Activated naive CD4-positive, alpha-beta T cell treated with anti-CD3 and anti-CD28 coated beads, Interleukin-2, amount 10 ng/mL, durations not matched to agents 7 days and 5 days (primary cell): ENCODE results near the gene KLHL21.

Experiments
- CTCF ChIA-PET: fragments of 350-600 bp; sonication (Branson Sonifier 250); formaldehyde crosslinking; loops from one replicate; lab custom pipeline; 2021; ENCODE audit warnings: antibody characterized with exemption; lab: Charles Lee
- DNase-seq: peaks from one replicate; pipeline ENCODE4 v3.0.0-alpha.2; 2020
- H3K27ac Mint-ChIP-seq: one replicate; pipeline ENCODE4 v1.8.0; 2021; ENCODE audit warnings: mild to moderate bottlenecking, moderate library complexity, mixed read lengths
- H3K27me3 Mint-ChIP-seq: one replicate; pipeline ENCODE4 v1.8.0; 2021; ENCODE audit warnings: mild to moderate bottlenecking, mixed read lengths
- H3K36me3 Mint-ChIP-seq: one replicate; pipeline ENCODE4 v1.8.0; 2021; ENCODE audit warnings: mixed read lengths
- H3K4me1 Mint-ChIP-seq: one replicate; pipeline ENCODE4 v1.8.0; 2021; ENCODE audit warnings: mixed read lengths
- H3K4me3 Mint-ChIP-seq: one replicate; pipeline ENCODE4 v1.8.0; 2021; ENCODE audit warnings: mild to moderate bottlenecking, moderate library complexity, mixed read lengths
- H3K9me3 Mint-ChIP-seq: one replicate; pipeline ENCODE4 v1.8.0; 2021; ENCODE audit warnings: mixed read lengths

The KLHL21 gene

DNA sequence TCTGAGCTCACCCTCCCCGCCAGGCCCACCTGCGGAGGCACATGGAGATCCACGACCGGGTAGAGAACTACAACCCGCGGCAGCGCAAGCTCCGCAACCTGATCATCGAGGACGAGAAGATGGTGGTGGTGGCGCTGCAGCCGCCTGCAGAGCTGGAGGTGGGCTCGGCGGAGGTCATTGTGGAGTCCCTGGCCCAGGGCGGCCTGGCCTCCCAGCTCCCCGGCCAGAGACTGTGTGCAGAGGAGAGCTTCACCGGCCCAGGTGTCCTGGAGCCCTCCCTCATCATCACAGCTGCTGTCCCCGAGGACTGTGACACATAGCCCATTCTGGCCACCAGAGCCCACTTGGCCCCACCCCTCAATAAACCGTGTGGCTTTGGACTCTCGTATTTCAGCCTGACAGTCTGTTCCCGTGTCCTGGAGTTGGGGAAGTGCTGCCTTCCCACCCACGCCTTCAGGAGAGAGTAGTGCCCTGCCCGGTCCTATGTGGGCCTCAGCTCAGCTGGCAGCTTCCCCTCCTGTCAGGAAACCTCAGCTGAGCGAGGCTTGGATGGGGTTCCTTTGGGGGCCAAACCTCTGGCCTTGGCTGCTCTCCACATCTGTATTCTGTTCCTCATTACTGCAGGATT, 13.7 kb downstream of the KLHL21 start:
- CTCF ChIA-PET: interaction anchor here (0.7 to 1.0 kb wide), 2 partner anchors 18 to 57 kb away, joined by 3 to 4 read pairs; no protein-coding TSS in a partner anchor
- Mint-ChIP-seq H3K27me3 (no peaks in the 10 kb centered on the region), H3K36me3 (peaks cover 22% of the 10 kb centered on the region), H3K9me3 (no peaks in the 10 kb centered on the region), H3K4me3 (no peak overlapping the region), H3K27ac (peak overlapping the region; percentile 5), H3K4me1 (peaks cover 33% of the 10 kb centered on the region)
- DNase-seq: no peak

DNA sequence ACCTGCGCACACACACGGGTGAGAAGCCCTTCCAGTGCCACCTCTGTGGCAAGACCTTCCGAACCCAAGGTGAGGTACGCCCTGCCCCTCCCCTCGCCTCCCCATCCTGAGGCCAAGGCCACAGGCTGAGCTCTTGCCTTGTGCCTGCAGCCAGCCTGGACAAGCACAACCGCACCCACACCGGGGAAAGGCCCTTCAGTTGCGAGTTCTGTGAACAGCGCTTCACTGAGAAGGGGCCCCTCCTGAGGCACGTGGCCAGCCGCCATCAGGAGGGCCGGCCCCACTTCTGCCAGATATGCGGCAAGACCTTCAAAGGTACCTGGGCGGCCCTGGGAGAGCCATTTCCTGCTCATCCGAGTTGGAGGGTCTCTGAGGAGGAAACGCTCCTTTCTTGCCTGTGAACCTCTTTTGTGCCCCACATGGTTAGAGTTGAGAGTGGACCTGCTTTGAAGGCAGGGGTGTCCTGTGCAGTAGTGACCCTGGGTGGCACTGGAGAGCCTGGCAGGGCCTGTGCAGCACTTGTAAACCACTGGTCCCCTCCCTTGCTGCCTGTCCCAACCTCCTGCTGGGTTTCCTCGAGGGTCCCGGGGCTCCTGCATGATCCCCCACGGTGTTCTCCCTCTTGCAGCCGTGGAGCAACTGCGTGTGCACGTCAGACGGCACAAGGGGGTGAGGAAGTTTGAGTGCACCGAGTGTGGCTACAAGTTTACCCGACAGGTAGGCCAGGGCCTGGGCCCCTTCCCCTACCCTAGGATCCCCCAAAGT, 14.4 kb downstream of the KLHL21 start:
- DNase-seq: no peak
- Mint-ChIP-seq H3K4me1 (peaks cover 29% of the 10 kb centered on the region), H3K27ac (peak overlapping the region; percentile 24), H3K4me3 (no peak overlapping the region), H3K27me3 (no peaks in the 10 kb centered on the region), H3K36me3 (peaks cover 19% of the 10 kb centered on the region), H3K9me3 (no peaks in the 10 kb centered on the region)
- CTCF ChIA-PET: interaction anchor here (1.0 kb wide), 1 partner anchor 17 kb away, joined by 4 read pairs; no protein-coding TSS in a partner anchor

DNA sequence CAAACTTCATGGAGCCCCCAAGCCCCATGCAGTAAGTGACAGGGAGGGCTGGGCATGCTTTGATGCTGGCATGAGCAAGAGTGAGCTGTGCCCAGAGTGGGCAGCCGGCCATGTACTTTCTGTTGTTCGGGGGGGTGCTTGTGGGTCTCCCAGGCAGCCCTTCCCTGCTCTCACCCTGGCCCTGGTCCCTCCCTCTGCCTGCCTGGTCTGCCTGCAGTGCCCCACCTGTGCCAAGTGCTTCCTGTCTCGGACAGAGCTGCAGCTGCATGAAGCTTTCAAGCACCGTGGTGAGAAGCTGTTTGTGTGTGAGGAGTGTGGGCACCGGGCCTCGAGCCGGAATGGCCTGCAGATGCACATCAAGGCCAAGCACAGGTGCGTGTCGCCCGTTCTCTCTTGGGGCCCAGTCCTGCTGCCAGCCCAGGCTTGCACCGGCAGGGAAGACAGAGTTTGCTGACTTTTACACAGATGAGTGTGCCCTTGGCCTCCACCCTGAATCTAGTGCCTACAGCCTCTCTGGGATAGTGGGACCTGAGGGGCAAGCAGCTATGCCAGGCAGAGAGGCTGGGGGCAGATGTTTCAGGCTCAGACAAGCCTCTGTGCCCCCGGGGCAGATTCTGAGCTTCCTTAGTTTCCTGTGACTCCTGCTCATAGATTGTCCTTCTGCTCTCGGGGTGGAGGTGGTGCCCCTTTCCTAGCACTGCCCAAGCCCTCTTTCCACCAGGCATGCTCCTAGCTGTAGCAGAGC, 15.2 kb downstream of the KLHL21 start:
- Mint-ChIP-seq H3K4me1 (peaks cover 27% of the 10 kb centered on the region), H3K36me3 (peaks cover 19% of the 10 kb centered on the region), H3K27me3 (no peaks in the 10 kb centered on the region), H3K4me3 (no peak overlapping the region), H3K9me3 (no peaks in the 10 kb centered on the region), H3K27ac (peak overlapping the region; percentile 72)
- DNase-seq: no peak
- CTCF ChIA-PET: no interaction called here

DNA sequence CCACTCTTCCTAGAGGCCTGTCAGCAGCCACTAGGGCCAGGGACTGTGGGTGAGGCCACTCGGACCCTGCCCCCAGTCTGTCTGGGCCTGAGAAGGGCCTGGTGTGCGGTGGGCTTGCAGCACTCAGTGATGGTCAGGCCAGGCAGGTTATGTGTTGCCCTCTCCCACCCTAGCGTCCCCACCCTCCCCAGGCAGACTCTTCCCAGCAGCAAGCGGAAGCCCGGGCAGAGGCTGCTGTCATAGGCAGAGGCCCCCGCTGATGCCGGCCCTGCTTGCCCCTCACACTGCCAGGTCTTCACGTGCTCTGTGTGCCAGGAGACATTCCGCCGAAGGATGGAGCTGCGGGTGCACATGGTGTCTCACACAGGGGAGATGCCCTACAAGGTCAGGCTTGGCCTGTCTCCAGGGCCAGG, 16.3 kb downstream of the KLHL21 start:
- Mint-ChIP-seq H3K36me3 (peaks cover 22% of the 10 kb centered on the region), H3K9me3 (no peaks in the 10 kb centered on the region), H3K27me3 (no peaks in the 10 kb centered on the region), H3K4me1 (peaks cover 27% of the 10 kb centered on the region), H3K27ac (no peak overlapping the region), H3K4me3 (no peak overlapping the region)
- DNase-seq: no peak
- CTCF ChIA-PET: interaction anchor here (1.3 kb wide), 1 partner anchor 61 kb away, joined by 5 read pairs; no protein-coding TSS in a partner anchor

DNA sequence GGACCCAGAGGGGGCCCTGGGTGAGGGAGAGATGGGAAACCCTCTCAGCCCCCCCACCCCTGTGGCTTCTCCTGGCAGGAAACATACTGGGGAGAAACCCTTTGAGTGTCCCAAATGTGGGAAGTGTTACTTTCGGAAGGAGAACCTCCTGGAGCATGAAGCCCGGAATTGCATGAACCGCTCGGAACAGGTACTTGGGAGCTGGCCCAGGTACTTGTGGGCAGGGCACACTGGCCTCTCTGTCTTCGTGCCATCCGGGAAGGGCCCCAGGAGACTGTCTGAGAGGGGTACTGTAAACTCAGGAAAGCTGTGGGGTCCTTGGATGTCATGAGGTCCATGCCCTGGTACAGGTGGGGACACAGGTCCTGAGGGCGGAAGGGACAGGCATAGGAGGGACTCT, 16.8 kb downstream of the KLHL21 start:
- Mint-ChIP-seq H3K27me3 (no peaks in the 10 kb centered on the region), H3K4me1 (peaks cover 27% of the 10 kb centered on the region), H3K27ac (no peak overlapping the region), H3K4me3 (no peak overlapping the region), H3K36me3 (peaks cover 24% of the 10 kb centered on the region), H3K9me3 (no peaks in the 10 kb centered on the region)
- CTCF ChIA-PET: interaction anchor here (1.3 kb wide), 1 partner anchor 61 kb away, joined by 5 read pairs; no protein-coding TSS in a partner anchor
- no peak for DNase-seq

DNA sequence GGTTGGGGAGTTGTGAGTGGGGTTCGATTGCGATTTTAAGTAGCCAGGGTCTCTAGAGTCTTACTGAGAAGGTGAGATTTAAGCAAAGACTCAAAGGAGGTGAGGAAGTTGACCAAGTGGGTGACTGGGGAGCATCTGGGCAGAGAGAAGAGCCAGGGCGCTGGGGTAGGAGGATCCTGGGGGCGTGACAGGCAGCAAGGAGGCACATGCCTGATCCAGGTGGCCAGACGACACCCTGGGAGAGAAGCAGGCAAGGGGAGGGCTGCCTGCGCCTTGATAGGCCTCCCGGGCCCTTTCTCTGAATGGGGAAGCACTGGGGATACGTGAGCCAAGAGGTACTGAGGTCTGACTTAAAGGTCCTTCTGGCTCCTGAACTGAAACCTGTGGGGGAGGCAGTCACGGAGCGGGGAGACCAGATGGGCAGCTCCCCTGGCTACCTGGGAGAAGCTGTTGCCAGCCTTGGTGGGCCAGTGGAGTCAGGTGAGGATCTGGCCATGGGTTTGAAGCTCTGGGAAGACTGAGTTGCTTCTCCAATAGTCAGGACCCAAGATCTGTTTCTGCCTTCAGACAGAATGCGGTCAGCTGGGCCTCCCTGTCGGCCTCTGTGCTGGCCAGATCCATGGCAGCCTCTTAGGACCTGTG, 17.5 kb downstream of the KLHL21 start:
- no peaks in the 10 kb centered on the region for H3K9me3 Mint-ChIP-seq
- DNase-seq: no peak
- H3K4me1 Mint-ChIP-seq: peaks cover 32% of the 10 kb centered on the region
- peaks cover 26% of the 10 kb centered on the region for H3K36me3 Mint-ChIP-seq
- no peak overlapping the region for H3K27ac Mint-ChIP-seq
- no peaks in the 10 kb centered on the region for H3K27me3 Mint-ChIP-seq
- no peak overlapping the region for H3K4me3 Mint-ChIP-seq
- CTCF ChIA-PET: interaction anchor here (1.3 to 2.4 kb wide), 2 partner anchors 14 to 62 kb away, joined by 5 to 6 read pairs; no protein-coding TSS in a partner anchor

DNA sequence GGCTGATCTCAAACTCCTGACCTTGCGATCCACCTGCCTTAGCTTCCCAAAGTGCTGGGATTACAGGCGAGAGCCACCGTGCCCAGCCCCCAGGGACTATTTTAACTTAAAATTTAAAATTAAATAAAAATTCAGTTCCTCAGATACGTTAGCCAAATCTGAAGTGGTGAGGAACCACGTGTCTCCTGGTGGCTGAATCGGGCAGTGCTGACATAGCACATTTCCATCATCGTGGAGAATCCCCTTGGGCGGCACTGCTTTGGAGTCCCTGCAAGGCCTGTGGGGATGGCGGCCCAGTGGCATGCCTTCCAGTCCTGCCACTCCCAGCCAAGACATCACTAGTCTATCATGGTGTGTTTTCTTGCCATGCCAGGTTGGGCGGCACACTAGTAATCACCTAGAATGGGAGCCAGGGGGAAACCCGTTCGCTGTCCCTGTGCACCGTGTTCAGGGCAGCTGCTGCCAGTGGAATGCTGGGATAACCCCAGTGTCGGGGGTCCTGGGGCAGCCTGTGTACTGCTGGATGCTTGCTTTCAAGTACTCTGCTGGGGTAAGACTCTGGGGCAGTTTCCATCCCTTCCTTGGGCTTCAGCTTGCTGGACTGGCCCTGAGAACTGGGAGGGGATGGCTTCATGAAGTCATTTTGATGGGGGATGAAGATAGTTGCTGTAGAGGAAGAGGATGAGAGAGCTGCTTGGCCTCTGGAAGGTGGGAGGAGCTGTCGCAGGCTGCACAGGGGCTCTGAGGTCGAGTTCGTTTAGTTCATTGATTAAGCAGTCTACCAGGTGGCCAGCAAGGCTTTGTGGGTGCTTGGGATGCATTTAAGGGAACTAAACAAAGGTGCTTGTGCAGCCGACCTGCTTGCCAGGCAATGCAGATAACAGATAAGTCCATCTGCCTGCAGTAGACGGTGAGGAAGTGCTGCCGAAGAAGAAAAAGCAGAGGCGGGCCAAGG, 18.3 kb downstream of the KLHL21 start:
- Mint-ChIP-seq H3K27ac (no peak overlapping the region), H3K4me3 (no peak overlapping the region), H3K4me1 (peaks cover 38% of the 10 kb centered on the region), H3K27me3 (no peaks in the 10 kb centered on the region), H3K9me3 (no peaks in the 10 kb centered on the region), H3K36me3 (peaks cover 21% of the 10 kb centered on the region)
- CTCF ChIA-PET: interaction anchor here (2.4 kb wide), 1 partner anchor 15 kb away, joined by 6 read pairs; no protein-coding TSS in a partner anchor
- DNase-seq: no peak

DNA sequence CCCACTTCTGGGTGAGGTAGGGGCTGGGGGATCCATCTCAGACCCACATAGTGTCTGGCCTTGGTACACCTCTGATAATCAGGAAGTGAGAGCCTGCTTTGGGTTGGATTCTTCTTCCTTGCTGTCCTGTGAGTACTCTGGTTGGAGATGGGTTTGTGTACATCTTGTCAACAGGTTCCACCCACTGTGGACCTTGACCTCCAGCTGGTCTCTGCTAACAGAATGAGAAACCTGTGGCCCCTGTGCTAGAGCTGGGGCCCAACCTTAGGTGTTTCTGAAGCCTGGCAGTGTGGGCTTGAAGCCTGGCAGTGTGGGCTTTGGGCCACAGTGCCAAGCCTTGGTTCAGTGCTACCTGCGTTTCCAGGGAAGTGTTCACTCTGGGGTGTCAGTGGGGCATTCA, 20.3 kb downstream of the KLHL21 start:
- Mint-ChIP-seq H3K4me3 (no peak overlapping the region), H3K4me1 (peaks cover 40% of the 10 kb centered on the region), H3K36me3 (peaks cover 16% of the 10 kb centered on the region), H3K9me3 (no peaks in the 10 kb centered on the region), H3K27me3 (no peaks in the 10 kb centered on the region), H3K27ac (peak overlapping the region; percentile 43)
- CTCF ChIA-PET: interaction anchor here (1.8 kb wide), 1 partner anchor 20 kb away, joined by 5 read pairs; the partner anchor contains the start of gene KLHL21
- DNase-seq: no peak

DNA sequence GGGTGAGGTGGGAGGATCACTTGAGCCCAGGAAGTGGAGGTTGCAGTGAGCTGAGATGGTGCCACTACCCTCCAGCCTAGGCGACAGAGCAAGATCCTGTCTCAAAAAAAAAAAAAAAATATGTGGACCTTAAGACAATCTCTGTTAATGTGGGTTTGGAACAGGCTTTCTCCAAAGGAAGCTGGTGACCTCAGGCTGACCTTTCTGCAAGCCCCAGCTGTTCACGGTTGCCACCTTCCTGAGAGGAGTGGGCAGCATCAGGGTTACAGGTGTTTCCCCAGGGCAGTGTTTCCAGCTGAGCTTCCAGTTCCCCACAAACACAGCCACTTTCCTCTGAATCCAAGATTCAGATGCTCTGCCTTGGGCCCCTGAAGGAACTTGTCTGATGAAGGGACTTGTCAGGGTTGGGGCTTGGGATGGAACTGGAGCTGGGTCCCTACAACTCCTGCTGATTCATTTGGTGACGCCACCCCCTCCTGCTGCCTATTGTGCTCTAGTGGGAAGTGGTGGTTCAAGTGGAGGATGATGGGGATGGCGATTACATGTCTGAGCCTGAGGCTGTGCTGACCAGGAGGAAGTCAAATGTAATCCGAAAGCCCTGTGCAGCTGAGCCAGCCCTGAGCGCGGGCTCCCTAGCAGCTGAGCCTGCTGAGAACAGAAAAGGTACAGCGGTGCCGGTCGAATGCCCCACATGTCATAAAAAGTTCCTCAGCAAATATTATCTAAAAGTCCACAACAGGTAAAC, 20.9 kb downstream of the KLHL21 start:
- Mint-ChIP-seq H3K27ac (peak overlapping the region; percentile 67), H3K4me3 (peak overlapping the region; percentile 46), H3K27me3 (peaks cover 3% of the 10 kb centered on the region), H3K4me1 (peaks cover 40% of the 10 kb centered on the region), H3K36me3 (peaks cover 15% of the 10 kb centered on the region), H3K9me3 (no peaks in the 10 kb centered on the region)
- CTCF ChIA-PET: interaction anchor here (0.6 to 2.1 kb wide), 3 partner anchors 20 to 178 kb away, joined by 3 to 6 read pairs (median 5); partner anchors contain the start of gene KLHL21
- no peak for DNase-seq

DNA sequence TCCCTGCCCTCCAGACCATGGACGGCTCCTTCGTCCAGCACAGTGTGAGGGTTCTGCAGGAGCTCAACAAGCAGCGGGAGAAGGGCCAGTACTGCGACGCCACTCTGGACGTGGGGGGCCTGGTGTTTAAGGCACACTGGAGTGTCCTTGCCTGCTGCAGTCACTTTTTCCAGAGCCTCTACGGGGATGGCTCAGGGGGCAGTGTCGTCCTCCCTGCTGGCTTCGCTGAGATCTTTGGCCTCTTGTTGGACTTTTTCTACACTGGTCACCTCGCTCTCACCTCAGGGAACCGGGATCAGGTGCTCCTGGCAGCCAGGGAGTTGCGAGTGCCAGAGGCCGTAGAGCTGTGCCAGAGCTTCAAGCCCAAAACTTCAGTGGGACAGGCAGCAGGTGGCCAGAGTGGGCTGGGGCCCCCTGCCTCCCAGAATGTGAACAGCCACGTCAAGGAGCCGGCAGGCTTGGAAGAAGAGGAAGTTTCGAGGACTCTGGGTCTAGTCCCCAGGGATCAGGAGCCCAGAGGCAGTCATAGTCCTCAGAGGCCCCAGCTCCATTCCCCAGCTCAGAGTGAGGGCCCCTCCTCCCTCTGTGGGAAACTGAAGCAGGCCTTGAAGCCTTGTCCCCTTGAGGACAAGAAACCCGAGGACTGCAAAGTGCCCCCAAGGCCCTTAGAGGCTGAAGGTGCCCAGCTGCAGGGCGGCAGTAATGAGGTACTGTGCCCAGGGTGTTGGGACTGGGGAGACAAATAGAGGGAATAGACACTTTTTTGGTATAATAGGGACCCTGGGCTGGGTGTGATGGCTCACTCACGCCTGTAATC, 21.9 kb downstream of the KLHL21 start:
- H3K27ac Mint-ChIP-seq: peak overlapping the region; percentile 93
- H3K27me3 Mint-ChIP-seq: peaks cover 4% of the 10 kb centered on the region
- DNase-seq: no peak
- CTCF ChIA-PET: interaction anchor here (0.6 to 2.1 kb wide), 4 partner anchors 21 to 334 kb away, joined by 3 to 6 read pairs (median 4); partner anchors contain the start of gene KLHL21
- H3K4me1 Mint-ChIP-seq: peaks cover 40% of the 10 kb centered on the region
- H3K36me3 Mint-ChIP-seq: peaks cover 15% of the 10 kb centered on the region
- H3K9me3 Mint-ChIP-seq: no peaks in the 10 kb centered on the region
- peak overlapping the region; percentile 98 for H3K4me3 Mint-ChIP-seq

DNA sequence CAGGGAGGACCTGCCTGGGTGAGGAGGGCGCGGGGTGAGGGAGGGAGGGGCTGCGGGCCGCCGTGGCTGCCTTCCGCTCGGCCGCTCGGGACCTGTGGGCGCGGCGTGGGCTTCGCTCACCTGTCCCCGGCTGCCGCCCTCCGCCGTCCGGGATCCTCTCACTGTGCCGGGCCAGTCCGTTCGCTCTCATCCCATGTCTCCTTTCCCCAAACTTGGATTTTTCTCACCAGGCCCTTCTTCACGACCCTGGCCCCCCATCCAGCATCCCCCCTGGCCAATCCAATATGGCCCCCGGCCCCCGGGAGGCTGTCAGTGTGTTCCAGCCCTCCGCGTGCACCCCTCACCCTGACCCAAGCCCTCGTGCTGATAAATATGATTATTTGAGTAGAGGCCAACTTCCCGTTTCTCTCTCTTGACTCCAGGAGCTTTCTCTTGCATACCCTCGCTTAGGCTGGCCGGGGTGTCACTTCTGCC, 22.5 kb downstream of the KLHL21 start:
- peak overlapping the region; percentile 98 for H3K27ac Mint-ChIP-seq

More for the DNA sequence above, 22.5 kb downstream of the KLHL21 start:
- Mint-ChIP-seq H3K27me3 (peaks cover 4% of the 10 kb centered on the region), H3K4me3 (peak overlapping the region; percentile 98), H3K4me1 (peaks cover 40% of the 10 kb centered on the region), H3K9me3 (no peaks in the 10 kb centered on the region), H3K36me3 (peaks cover 15% of the 10 kb centered on the region)
- DNase-seq: no peak
- CTCF ChIA-PET: interaction anchor here (0.6 to 2.1 kb wide), 2 partner anchors 66 to 334 kb away, joined by 3 to 6 read pairs; no protein-coding TSS in a partner anchor
